HG03196 (cell line): ENCODE results near the gene RASGRP3.
"Not testable (repeated sequence)": the region's sequence is repeated elsewhere in the genome, so short reads cannot be mapped to it uniquely, and the experiment has no call there.

Experiments
- ATAC-seq: cut with Tn5 transposase; IDR thresholded peaks from one replicate; pipeline ENCODE4 v1.9.1; 2021; ENCODE audit not compliant: unreplicated experiment

The RASGRP3 gene, protein sequence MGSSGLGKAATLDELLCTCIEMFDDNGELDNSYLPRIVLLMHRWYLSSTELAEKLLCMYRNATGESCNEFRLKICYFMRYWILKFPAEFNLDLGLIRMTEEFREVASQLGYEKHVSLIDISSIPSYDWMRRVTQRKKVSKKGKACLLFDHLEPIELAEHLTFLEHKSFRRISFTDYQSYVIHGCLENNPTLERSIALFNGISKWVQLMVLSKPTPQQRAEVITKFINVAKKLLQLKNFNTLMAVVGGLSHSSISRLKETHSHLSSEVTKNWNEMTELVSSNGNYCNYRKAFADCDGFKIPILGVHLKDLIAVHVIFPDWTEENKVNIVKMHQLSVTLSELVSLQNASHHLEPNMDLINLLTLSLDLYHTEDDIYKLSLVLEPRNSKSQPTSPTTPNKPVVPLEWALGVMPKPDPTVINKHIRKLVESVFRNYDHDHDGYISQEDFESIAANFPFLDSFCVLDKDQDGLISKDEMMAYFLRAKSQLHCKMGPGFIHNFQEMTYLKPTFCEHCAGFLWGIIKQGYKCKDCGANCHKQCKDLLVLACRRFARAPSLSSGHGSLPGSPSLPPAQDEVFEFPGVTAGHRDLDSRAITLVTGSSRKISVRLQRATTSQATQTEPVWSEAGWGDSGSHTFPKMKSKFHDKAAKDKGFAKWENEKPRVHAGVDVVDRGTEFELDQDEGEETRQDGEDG

DNA sequence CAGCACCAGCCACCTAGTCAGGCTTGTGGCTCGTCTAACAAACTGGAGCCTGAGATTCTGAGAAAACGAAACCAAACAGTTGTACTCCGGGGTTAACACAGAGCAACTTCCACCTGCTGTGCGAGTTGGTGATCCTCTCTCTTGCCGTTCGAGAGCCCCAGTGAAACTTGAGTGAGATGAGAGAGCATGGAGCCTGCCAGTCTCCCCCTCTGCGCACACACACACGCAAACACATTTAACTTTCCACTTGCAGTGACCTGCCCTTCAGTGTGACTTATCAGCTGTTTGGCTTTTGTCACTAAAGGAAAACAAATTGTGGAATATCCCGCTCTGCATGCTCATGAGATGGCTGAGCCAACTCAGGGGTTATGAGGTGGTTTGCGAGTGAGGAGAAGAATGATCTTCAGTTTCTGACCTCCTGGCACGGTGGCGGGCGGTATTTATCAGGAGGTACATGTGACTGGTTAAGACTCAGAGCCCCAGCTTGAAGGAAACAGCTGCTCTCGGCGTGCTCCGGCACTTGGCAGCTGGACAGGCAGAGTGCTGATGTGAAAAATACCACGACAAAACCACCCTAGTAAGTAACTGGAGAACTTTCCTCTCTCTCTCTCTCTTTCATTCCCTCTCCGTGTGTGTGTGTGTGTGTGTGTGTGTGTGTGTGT is at the start of gene RASGRP3:
TSS of gene RASGRP3 (plus strand) at position 519 of the 662 bp plus-strand sequence. CDS start 38,488 bp downstream, outside the sequence.
- ATAC-seq: peak; percentile 65

DNA sequence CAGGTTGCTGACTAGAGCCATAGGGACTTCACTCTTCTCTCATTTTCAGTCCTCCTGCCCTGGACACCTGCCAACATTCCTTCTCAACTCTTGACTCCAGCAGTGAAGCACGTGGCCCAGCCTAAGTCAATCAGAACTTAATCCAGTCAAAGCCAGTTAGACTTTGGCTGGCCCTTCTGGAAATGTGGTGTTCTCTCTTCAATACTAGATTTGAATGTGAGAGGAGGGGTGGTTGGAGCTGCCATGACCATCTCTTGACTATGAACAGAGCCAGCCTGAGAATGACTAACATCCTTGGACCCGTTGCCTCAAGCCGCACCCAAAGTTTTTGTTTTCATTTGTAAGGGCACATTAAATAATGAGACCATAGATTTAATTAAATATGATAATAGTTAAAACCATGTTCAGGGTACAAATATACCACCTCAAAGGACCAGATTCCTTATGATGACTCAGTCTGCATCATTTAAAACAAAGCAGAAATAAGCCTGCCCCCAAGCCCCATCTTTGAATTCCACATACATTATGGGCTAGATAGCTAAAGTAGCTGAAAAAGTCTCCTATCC is 49.7 kb upstream of the RASGRP3 start:
- ATAC-seq: no peak

DNA sequence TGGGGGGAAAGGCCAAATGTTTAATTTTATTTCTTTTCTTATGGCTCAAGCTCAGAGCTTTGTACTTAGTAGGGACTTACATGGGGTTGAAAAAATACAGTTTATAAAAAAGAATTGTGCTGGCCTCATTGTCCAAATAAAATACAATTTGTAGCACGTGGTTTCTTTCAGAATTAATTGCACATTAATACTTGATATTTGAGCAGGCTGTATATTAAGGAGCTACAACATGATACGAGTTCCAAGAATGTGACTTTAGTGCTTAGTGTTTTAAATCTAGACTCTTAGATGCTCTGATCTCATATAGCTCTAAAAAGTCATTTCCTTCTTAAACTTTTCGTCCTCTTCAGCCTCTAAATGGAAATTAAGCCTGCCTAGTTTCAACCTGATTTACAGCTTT is 46.4 kb upstream of the RASGRP3 start:
- ATAC-seq: no peak

DNA sequence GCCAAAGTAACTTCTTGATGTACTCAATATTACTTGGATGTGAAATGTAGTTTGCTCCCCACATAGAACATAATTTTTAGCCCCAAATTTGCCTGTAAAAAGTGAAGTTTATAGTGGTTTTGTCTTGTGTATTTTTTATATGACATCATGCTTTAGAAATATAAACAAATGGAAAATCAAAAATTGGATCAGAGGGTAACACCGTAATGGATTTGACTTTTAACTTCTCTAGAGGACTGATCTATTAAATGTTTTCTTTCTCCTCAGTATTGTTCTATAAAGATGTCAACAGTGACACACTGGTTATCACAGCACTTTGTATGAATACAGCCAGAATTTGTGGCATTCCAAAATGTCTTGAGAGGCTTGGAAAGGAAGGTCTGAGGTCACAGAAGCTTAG is 45.6 kb upstream of the RASGRP3 start:
- no peak for ATAC-seq

DNA sequence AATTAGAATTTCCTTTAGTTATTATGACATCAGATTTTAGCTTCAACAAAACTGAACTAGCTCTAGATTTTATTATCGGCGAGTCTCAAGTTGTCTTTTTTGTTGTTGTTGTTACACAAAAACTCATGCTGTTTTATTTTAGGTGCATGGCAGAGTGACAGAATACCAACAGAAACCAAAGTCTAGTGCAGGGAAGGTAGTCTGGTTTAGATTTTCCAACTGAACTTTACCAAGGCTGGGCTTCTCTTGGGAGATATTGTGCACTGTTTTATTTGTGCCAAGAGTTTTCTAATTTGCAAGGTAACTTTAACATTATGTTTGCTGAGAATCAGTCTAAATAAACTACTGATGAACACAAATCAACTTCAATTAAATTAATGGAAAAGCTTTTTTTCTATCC is 43.6 kb upstream of the RASGRP3 start:
- no peak for ATAC-seq

DNA sequence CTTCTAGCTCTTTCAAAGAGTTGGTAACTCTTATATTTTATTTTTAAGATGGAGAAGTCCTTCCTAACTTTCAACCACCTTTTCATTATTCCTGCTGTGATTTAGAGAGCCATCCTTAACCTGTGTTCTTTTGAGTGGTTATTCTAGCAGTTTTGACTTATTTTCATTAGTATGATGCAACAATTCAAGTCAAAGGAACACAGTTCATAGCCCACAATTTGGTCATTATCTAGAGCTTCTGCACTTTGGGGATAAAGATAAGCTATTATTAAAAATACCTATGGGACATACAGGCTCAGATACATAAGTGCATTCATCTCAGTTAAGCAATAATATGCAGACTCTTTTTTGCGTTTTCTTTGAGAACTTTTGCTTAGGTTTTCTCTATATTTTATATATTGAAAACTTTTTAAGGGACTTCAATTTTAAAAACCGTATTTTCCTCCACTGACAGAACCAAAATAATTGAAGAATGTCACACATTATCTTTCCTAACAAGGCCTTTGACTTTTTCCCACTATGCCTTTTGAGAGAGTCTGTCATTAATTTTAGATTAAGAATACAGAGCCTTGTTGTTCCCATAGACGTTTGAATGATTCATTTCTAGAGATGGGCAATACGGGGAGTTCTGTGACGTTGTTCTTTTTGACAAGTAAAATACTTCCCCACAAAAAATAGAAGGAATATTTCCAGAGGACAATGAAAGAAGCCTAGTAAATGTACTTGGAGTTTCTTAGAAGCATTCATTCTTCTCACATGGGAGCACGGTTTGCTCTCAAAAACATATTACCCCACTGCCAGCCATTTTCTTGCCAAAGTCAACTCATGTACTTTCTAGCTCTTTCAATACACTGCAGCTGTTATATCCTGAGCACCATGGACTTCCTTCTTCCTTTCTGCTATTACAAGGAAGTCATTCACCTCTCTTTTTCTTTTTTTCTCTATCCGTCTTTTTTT is 42.9 kb upstream of the RASGRP3 start:
- ATAC-seq: no peak

DNA sequence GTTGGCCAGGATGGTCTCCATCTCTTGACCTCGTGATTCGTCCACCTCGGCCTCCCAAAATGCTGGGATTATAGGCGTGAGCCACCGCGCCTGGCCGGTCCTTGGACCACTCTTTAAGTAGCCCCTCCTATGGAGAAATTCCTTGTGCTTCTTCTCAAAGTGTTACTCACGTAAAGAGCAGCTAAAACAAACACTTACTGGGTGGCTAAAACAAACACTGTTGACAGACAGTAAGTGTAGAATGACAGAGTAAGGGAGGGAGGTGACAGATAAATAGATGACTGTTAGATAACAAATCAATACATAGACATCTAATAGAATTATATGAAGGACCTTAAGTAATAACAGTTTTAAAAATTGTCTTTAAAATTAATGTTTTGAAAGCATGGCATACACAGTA is 40.9 kb upstream of the RASGRP3 start:
- no peak for ATAC-seq

DNA sequence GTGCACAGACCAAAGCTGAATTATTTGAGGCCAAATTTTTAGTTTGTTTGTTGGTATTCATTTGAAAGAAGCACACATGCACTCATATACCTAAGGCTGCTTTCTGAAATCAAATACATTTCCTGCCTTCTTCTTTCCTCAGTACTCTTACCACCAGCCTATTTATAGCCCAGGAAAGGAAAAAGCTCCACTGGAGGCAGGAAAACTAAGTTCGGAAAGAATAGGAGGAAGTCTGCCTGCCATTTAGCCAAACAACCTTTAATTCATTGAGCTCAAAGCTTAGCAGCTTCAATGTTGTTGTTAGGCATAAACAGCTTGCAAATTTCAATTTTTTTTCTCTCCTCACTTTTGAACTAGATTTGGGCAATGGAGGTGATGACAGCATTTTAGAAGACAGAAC is 40.4 kb upstream of the RASGRP3 start:
- ATAC-seq: no peak

DNA sequence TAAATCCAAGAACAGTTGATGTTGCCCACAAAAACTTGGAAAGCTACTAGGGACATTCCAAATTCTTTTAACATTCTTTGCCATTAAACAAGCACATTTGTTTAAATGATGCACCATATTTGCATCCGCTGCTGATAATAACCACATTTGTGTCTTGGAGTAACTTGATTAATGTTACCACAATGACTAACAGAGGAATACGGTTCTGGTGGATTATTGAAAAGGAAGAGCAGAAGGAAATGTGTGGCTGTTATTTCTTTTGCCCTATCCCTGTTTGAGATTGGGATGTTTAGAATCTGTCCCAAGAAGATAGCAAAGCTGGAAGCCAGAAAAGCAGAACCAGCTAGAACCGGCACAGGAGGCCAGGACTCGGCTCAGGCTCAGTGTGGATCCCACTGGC is 39.2 kb upstream of the RASGRP3 start:
- ATAC-seq: no peak

DNA sequence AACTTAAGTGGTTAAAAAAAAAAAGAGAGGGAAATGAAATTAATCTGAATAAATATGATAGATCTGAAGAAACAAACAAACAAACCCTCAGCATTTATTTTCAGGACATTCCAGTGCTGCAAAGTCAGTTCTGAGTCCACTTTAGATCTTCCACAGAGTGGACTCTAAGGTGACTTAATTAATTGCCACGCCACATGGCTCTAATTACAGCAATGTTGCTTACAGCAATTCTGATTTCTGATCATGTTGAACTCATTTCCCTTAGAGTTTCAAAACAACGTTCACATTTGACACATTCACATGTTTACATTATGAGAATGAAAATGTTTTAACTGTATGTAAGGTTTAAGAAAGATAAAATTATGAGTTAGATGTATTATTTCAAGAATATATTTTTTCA is 38.6 kb upstream of the RASGRP3 start:
- ATAC-seq: no peak

DNA sequence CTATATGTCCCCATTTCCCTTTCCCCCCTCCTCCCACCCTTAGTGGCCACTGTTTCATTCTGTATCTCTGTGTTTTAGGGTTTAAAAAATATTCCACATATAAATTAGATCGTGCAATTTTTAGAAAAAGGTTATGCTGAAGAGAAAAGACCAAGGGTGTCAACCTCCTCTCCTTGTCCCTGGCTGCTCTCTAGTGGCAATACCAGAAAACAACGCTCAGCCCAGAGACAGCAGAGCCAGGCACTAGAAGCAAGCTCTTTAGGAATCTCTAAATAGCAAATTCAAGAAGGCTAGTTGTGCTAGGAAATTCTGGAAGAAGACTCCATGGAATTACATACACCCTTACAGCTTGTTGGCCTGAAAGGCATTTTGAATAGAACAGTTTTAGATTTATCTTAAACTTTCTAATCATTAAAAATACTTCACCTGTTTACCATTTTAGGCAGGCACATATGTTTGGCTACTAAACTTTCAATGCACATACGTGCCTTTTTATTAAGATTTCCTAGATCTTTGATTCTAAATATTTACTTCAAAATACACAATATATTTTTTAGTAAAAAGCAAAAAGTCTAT is 35.1 kb upstream of the RASGRP3 start:
- ATAC-seq: no peak

DNA sequence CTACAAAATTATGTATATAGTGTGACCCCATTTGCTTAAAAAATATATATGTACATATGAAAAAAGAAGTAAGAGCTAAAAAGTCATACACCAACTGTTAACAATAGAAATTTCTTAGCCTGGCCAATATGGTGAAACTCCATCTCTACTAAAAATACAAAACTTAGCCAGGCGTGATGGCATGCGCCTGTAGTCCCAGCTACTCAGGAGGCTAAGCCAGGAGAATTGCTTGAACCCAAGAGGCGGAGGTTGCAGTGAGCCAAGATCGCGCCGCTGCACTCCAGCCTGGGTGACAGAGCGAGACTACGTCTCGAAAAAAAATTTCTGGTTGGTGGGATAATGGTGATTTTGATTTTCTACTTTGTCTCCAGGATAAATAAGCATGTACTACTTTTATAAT is 34.4 kb upstream of the RASGRP3 start:
- ATAC-seq: not testable (repeated sequence)

DNA sequence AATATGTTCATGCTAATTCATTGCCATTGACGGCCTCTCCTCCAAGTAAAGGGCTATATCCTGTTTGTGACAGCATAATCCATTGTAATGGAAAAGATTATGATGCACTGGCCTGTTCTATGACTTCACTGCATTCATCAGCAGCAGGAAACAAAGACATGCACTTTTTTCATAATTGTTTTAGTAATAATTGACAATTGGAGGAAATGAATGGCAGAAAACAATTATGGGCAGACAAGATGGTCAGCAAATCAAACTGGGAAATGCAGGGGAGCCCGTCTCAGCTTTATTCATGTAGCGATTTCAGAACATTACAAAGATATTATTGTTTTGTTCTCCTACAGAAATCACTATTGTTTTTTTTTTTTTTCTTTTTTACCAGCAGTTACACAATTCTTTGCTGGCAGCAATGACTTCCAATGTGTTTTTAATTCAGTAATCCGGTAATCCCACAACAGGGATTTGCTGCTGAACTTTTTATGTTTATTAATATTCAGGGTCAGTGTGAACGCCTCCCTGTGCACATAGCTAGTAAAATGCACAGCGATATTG is 33.8 kb upstream of the RASGRP3 start:
- ATAC-seq: no peak

DNA sequence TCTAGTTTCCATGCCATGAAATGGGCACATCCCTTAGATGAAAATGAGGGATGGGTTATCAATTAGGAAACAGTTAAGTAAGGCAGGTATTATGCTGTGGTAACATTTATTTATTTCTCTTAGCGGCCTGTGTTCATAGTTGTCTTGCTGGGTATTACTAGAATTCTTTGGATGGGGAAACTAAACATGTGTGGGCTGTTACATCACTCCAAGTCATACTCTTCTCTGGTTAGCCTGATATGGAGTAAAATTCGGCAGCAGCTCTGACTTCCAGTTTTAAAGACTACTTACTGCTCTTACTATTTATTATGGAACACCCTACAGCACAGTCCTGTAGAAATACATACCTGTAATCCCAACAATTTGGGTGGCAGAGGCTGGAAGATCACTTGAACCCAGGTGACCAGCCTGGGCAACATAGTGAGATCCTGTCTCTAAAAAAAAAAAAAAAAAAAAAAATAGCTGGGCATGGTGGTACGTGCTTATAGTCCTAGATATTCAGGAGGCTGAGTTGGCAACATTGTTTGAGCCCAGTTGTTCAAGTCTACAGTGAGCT is 33.1 kb upstream of the RASGRP3 start:
- ATAC-seq: no peak

DNA sequence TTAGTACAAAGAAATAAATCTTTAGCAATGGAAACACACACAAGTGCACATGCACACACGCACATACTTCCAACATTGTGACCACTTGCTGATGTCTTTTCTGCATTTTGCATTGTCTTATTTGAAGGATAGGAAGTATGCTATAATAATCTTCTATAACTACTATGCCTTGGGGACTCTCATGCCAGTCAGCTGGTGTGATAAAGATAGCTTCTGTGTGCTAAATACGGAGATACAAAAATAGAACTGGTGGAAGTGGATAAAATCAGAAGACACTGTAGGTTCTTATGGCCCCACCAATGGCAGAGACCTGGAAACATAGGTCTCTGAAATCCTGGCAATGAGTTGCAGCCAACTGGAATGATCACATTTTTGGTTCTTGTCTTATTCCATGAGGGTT is 31.5 kb upstream of the RASGRP3 start:
- ATAC-seq: no peak

DNA sequence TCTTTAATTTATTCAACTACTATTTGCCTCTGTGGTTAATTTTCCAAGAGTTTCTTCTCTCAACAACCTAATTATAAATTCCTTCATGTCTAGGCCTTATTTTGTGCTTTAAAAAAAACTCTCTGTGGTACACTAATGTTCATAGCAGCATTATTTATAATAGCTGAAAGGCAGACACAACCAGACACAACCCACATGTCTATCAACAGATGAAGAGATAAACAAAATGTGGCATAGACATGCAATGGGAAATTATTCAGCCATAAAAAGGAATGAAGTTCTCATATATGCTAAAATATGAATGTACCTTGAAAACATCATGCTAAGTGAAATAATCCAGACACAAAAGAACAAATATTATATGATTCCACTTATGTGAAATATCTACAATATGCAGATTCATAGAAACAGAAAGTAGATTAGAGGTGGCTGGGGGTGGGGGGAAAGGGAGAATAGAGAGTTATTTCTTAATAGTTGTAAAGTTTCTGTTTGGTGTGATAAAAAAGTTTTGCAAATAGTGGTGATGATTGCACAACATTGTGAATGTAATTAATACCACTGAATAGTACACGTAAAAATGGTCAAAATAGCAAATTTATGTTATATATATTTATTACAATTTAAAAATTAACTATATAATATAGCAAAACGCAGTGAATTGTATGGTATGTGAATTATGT is 28.1 kb upstream of the RASGRP3 start:
- ATAC-seq: no peak

DNA sequence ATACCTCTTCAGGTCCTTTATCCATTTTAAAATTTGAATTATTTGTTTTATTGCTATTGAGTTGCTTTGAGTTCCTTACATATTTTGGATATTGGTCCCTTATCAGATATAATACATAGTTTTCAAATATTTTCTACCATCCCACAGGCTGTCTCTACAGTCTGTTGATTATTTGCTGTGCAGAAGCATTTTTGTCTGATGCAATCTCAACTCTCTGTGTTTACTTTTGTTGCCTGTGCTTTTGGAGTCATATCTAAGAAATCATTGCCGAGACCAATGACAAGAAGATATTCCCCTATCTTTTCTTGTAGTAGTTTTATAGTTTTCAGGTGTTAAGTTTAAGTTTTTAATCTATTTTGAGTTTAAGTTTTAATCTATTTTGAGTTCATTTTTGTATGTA is 25.2 kb upstream of the RASGRP3 start:
- ATAC-seq: no peak

DNA sequence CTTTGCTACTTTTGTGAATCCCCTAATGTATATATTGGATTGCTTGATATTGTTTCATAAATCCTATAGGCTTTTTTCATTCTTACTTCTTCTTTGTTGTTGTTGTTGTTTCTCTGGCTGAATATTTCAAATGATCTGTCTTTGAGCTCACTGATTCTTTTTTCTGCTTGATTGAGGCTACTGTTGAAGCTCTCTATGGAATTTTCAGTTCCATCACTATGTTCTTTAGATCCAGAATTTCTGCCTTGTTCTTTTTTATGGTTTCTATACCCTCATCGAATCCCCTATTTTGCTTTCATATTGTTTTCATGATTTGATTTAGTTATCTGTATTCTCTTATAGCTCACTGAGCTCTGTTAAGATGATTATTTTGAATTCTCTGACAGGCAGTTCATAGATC is 24.6 kb upstream of the RASGRP3 start:
- no peak for ATAC-seq

DNA sequence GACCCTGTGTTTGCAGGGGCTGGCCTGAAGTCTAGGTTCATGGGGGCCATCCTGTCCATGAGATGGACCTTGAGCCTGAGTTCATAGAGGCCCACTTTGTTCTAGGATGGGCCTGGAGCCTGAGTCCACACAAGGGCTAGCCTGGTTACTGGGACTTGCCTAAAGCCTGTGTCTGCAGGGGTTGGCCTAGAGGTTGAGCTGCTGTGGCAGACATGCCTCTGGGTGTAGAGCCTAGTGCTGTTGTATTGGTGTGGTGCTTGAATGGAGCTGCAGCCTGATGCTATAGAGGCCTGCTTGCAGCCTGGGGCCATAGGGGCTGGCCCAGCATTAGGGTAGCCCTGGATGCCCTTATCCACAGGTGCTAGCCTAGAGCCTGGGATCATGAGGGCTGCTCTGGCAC is 23.9 kb upstream of the RASGRP3 start:
- no peak for ATAC-seq
